ENCODE results near the gene EVC2.

- no peak for TF ChIP-seq CTCF (IDR thresholded peaks at IDR 0.05)
- no peak for TF ChIP-seq POLR2A (IDR thresholded peaks at IDR 0.05)
- TF ChIP-seq POLR2AphosphoS5 (IDR thresholded peaks at IDR 0.05) = no peak
- TF ChIP-seq EP300 (IDR thresholded peaks at IDR 0.05; ENCODE audit: low read depth) = no peak
These were observed 11.9 kb upstream of the EVC2 start for GRCh38 chr4:5720157-5720850.
